ENCODE data around the gene GLIS1.

DNA sequence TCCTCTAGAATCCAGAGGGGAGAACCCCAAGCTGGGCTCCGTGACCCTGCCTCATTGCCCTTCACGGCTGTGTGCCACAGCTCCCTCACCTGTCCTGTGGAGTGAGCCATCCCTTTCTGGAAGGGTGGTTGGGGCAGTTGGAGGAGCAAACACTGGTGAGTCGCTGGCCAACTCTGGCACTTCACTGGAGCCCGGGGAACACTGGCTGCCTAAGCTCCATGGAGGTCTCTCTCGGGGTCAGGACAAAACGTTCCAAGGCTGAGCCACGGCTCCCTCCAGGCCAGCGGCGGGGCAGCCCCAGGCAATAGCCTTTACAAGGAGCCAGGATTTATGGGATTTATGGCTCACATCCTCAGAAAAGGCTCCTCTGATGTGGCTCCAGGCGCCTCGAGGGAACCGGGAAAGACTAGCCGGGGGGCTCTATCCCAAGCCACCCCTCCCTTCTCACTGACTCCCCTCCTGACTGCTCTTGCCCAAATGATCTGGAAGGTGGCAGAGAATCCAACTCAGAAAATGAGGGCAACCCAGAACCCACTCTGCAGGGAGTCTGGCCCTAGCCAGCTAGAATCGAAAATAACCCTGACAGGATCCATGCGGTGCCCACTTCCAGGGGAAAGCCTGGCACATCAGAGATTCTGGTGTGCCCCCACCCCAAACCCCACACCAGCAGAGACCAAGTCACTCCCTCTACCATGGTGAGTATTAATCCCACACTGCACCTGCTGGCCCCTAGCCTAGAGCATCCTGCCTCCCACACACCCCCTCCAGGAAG, 75.2 kb downstream of the GLIS1 start:
- TF ChIP-seq POLR2AphosphoS5 (IDR thresholded peaks at IDR 0.05; ENCODE audit: low read depth, low read length) (no peak), CEBPB (IDR thresholded peaks at IDR 0.05; ENCODE audit: low read depth, low read length) (no peak), YY1 (IDR thresholded peaks at IDR 0.05; ENCODE audit: low read depth, low read length) (no peak), JUN (IDR thresholded peaks at IDR 0.05; ENCODE audit: low read depth, low read length) (no peak), CHD1 (IDR thresholded peaks at IDR 0.05; ENCODE audit: low read depth, low read length) (no peak), MAFK (IDR thresholded peaks at IDR 0.05; ENCODE audit: low read depth, low read length) (no peak), POLR2A (IDR thresholded peaks at IDR 0.05; ENCODE audit: control extremely low read depth in 1 of 2, low read depth in 2 of 2, low read length in 2 of 2) (no peak), EGR1 (IDR thresholded peaks at IDR 0.05; ENCODE audit: borderline replicate concordance, low read depth, low read length) (no peak)
- TF ChIP-seq, protein P1, sequence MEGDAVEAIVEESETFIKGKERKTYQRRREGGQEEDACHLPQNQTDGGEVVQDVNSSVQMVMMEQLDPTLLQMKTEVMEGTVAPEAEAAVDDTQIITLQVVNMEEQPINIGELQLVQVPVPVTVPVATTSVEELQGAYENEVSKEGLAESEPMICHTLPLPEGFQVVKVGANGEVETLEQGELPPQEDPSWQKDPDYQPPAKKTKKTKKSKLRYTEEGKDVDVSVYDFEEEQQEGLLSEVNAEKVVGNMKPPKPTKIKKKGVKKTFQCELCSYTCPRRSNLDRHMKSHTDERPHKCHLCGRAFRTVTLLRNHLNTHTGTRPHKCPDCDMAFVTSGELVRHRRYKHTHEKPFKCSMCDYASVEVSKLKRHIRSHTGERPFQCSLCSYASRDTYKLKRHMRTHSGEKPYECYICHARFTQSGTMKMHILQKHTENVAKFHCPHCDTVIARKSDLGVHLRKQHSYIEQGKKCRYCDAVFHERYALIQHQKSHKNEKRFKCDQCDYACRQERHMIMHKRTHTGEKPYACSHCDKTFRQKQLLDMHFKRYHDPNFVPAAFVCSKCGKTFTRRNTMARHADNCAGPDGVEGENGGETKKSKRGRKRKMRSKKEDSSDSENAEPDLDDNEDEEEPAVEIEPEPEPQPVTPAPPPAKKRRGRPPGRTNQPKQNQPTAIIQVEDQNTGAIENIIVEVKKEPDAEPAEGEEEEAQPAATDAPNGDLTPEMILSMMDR (IDR thresholded peaks at IDR 0.05; ENCODE audit: control extremely low read depth in 1 of 3, insufficient read depth in 1 of 3, low read depth in 1 of 3, low read length in 3 of 3) = no peak

Measured in H1 (cell line).